OCI-LY7 (cell line): ENCODE measurements around the gene SACM1L. TPM values are rescaled to one million over a fixed set of nuclear protein-coding genes. Genes with fewer than 3 reads are reported as not detected.

Source experiments
- BruUV-seq: library from RNA; stranded (reverse); fragments of 400-500 nt; replicated peaks from 2 replicates; lab custom pipeline; 2021; lab: Mats Ljungman, UMichigan
- CTCF ChIA-PET: fragments of 300-600 bp; sonication (Branson Sonifier 250); formaldehyde crosslinking; loops from one replicate; lab custom pipeline; 2022; ENCODE audit warnings: antibody characterized with exemption; ENCODE audit not compliant: unreplicated experiment; lab: Charles Lee
- POLR2A ChIA-PET: fragments of 300-600 bp; sonication (Branson Sonifier 250); formaldehyde crosslinking; loops from one replicate; lab custom pipeline; 2022; ENCODE audit warnings: antibody characterized with exemption; lab: Charles Lee
- DNase-seq: peaks from one replicate; pipeline ENCODE4 v3.0.0-alpha.2; 2015; ENCODE audit warnings: low spot score
- H2AFZ ChIP-seq: fragments of 200-600 bp; sonication (generic), shearing (Covaris generic); 2 replicates; pipeline ENCODE4 v1.6.1; 2014; ENCODE audit warnings: mild to moderate bottlenecking, antibody characterized with exemption, low read length, moderate library complexity
- H3K27ac ChIP-seq: fragments of 200-600 bp; sonication (generic); 2 replicates; pipeline ENCODE4 v1.5.1; 2014; ENCODE audit warnings: mixed run types, low read depth, mild to moderate bottlenecking, moderate library complexity, low read length, inconsistent platforms; ENCODE audit not compliant: poor library complexity, severe bottlenecking
- H3K36me3 ChIP-seq: fragments of 200-600 bp; sonication (generic); 2 replicates; pipeline ENCODE4 v1.6.1; 2014; ENCODE audit warnings: mild to moderate bottlenecking, antibody characterized with exemption, low read length, moderate library complexity, mixed read lengths; ENCODE audit not compliant: insufficient read depth
- H3K4me1 ChIP-seq: fragments of 200-600 bp; sonication (generic); 2 replicates; pipeline ENCODE4 v1.5.1; 2014; ENCODE audit warnings: mild to moderate bottlenecking, low read length; ENCODE audit not compliant: insufficient read depth, poor library complexity, severe bottlenecking
- H3K4me2 ChIP-seq: fragments of 200-600 bp; sonication (generic); 2 replicates; pipeline ENCODE4 v1.6.1; 2014; ENCODE audit warnings: mild to moderate bottlenecking, low read length
- H3K4me3 ChIP-seq: fragments of 200-600 bp; sonication (generic); 2 replicates; pipeline ENCODE4 v1.5.1; 2014; ENCODE audit warnings: mild to moderate bottlenecking, low read depth, low read length; ENCODE audit not compliant: poor library complexity, severe bottlenecking
- H3K79me2 ChIP-seq: fragments of 200-600 bp; sonication (generic); 2 replicates; pipeline ENCODE4 v1.6.1; 2016; ENCODE audit warnings: low read depth, mild to moderate bottlenecking, low read length, moderate library complexity, mixed read lengths; ENCODE audit not compliant: insufficient read depth
- H3K9me2 ChIP-seq: fragments of 200-600 bp; sonication (generic); 2 replicates; pipeline ENCODE4 v1.6.1; 2016; ENCODE audit warnings: mild to moderate bottlenecking, low read length, mixed read lengths; ENCODE audit not compliant: insufficient read depth
- H3K9me3 ChIP-seq: fragments of 200-600 bp; sonication (generic); 2 replicates; pipeline ENCODE4 v1.6.1; 2014; ENCODE audit warnings: mild to moderate bottlenecking, mixed run types, low read length, mixed read lengths
- H4K20me1 ChIP-seq: fragments of 200-600 bp; sonication (generic); 2 replicates; pipeline ENCODE4 v1.6.1; 2014; ENCODE audit warnings: mild to moderate bottlenecking, antibody characterized with exemption, low read length, moderate library complexity, mixed read lengths; ENCODE audit not compliant: insufficient read depth
- CTCF ChIP-seq: fragments of 200-600 bp; sonication (generic); conservative IDR thresholded peaks from 2 replicates; pipeline ENCODE4 v1.5.1; 2014; ENCODE audit warnings: mild to moderate bottlenecking, antibody characterized with exemption, low read length, moderate library complexity, mixed read lengths
- EZH2phosphoT487 ChIP-seq: fragments of 200-600 bp; sonication (generic); IDR thresholded peaks from 2 replicates; pipeline ENCODE4 v1.6.1; 2018; ENCODE audit warnings: low read depth, borderline replicate concordance, mild to moderate bottlenecking, mixed run types, antibody characterized with exemption, low read length, moderate library complexity, mixed read lengths
- intact Hi-C: fragments of 100-400 bp; cut with micrococcal nuclease; formaldehyde crosslinking; loops from one replicate; pipeline ENCODE4 v1.10.0; 2022; ENCODE audit not compliant: unreplicated experiment
- total RNA-seq, 2 experiments: library from RNA; depleted of rRNA in 1 of 2; stranded (reverse); fragments of >200 nt in 1 of 2; shearing (Covaris generic) in 1 of 2; gene quantifications; 2 replicates each; pipeline ENCODE4 v1.2.3, GENCODE V29; 2014 to 2022

Gene SACM1L
- total RNA-seq, 2 experiments from 2014 or later = 35.5 to 54.9 TPM

GRCh38 chr3:45792516-45793172 lies 103.4 kb downstream of the SACM1L start:
- Histone ChIP-seq H3K79me2 (no peaks in the 10 kb centered on the region), H3K4me2 (no peak overlapping the region), H3K9me3 (peaks cover 8% of the 10 kb centered on the region; the same call in 1 of the 2 replicates), H3K27ac (no peak overlapping the region), H3K36me3 (no peaks in the 10 kb centered on the region), H4K20me1 (no peaks in the 10 kb centered on the region), H2AFZ (no peak overlapping the region), H3K4me3 (no peak overlapping the region), H3K4me1 (no peaks in the 10 kb centered on the region), H3K9me2 (no peaks in the 10 kb centered on the region)
- ChIA-PET CTCF (no interaction called here), POLR2A (no interaction called here)
- DNase-seq = no peak
- no TSS peak for BruUV-seq
- intact Hi-C loops = no loop called here
- TF ChIP-seq EZH2phosphoT487 = no peak
- TF ChIP-seq CTCF = no peak

GRCh38 chr3:45793482-45794176 lies 104.4 kb downstream of the SACM1L start:
- Histone ChIP-seq H3K4me3 (no peak overlapping the region), H3K9me3 (peaks cover 6% of the 10 kb centered on the region; the same call in 1 of the 2 replicates), H4K20me1 (no peaks in the 10 kb centered on the region), H3K79me2 (no peaks in the 10 kb centered on the region), H3K36me3 (no peaks in the 10 kb centered on the region), H3K4me1 (no peaks in the 10 kb centered on the region), H3K27ac (no peak overlapping the region), H3K4me2 (no peak overlapping the region), H2AFZ (no peak overlapping the region), H3K9me2 (no peaks in the 10 kb centered on the region)
- intact Hi-C loops = no loop called here
- ChIA-PET POLR2A (no interaction called here), CTCF (no interaction called here)
- DNase-seq = no peak
- TF ChIP-seq CTCF (0 out of 2 replicates have a peak, but pooled peaks have one; percentile 10), EZH2phosphoT487 (no peak)
- no TSS peak for BruUV-seq

GRCh38 chr3:45794177-45794560 lies 105.0 kb downstream of the SACM1L start:
- Histone ChIP-seq H3K9me2 (no peaks in the 10 kb centered on the region), H3K4me1 (no peaks in the 10 kb centered on the region), H4K20me1 (no peaks in the 10 kb centered on the region), H2AFZ (no peak overlapping the region), H3K9me3 (0 out of 2 replicates have a peak, but pooled peaks cover under 1% of the 10 kb centered on the region), H3K4me3 (no peak overlapping the region), H3K79me2 (no peaks in the 10 kb centered on the region), H3K36me3 (no peaks in the 10 kb centered on the region), H3K4me2 (no peak overlapping the region), H3K27ac (no peak overlapping the region)
- DNase-seq = no peak
- TF ChIP-seq EZH2phosphoT487 (no peak), CTCF (no peak)
- intact Hi-C loops = no loop called here
- ChIA-PET POLR2A (no interaction called here), CTCF (no interaction called here)
- BruUV-seq = no TSS peak
